Ascending aorta (tissue), 2 donors: ENCODE measurements around the gene SOX18. TPM values are rescaled to one million over a fixed set of nuclear protein-coding genes. Genes with fewer than 3 reads are reported as not detected.

Experiments used
- DNase-seq, 2 donors: peaks; one replicate each; pipeline ENCODE4 v3.0.0-alpha.2; 2019; ENCODE audit warnings: low spot score in 2 of 2
- H3K27ac ChIP-seq, 2 donors: fragments of 200-600 bp; sonication (generic); one replicate each; pipeline ENCODE4 v1.5.1; 2016 to 2017; ENCODE audit warnings: mild to moderate bottlenecking in 1 of 2
- H3K27me3 ChIP-seq: fragments of 200-600 bp; sonication (generic); one replicate; pipeline ENCODE4 v1.5.1; 2017
- H3K36me3 ChIP-seq, 2 donors: fragments of 200-600 bp; sonication (generic); one replicate each; pipeline ENCODE4 v1.5.1; 2016
- H3K4me1 ChIP-seq, 2 donors: fragments of 200-600 bp; sonication (generic); one replicate each; pipeline ENCODE4 v1.5.1; 2016 to 2017; ENCODE audit warnings: mild to moderate bottlenecking in 1 of 2
- H3K4me3 ChIP-seq, 2 donors: fragments of 200-600 bp; sonication (generic); one replicate each; pipeline ENCODE4 v1.5.1; 2016 to 2017; ENCODE audit warnings: mild to moderate bottlenecking in 1 of 2
- H3K9me3 ChIP-seq, 2 donors: fragments of 200-600 bp; sonication (generic); one replicate each; pipeline ENCODE4 v1.5.1; 2016
- CTCF ChIP-seq, 3 experiments: fragments of 200-600 bp in 2 of 3; fragments of 450-650 bp in 1 of 3; sonication (generic) in 2 of 3; IDR thresholded peaks; one replicate each; pipeline ENCODE4 v1.5.1; 2016 to 2019; ENCODE audit warnings: antibody characterized with exemption in 3 of 3, mild to moderate bottlenecking in 1 of 3, moderate library complexity in 1 of 3
- intact Hi-C: fragments of 100-400 bp; cut with DNase I; formaldehyde crosslinking; loops from one replicate; pipeline ENCODE4 v1.15.1; 2023
- total RNA-seq: library from RNA; depleted of rRNA; stranded (reverse); fragments of >200 nt; gene quantifications from one replicate; pipeline ENCODE4 v1.1.0, GENCODE V29; 2016

SOX18 gene
- total RNA-seq, 1 donor from 2014 or later = 244 TPM

GRCh38 chr20:64011366-64011779 lies 38.1 kb downstream of the SOX18 start:
- H3K4me1 ChIP-seq = no peaks in the 10 kb centered on the region
- H3K9me3 ChIP-seq = no peaks in the 10 kb centered on the region
- H3K4me3 ChIP-seq = no peak overlapping the region
- no peak for TF ChIP-seq CTCF (IDR thresholded peaks at IDR 0.05)
- intact Hi-C loops = no loop called here
- no peak for DNase-seq
- no peaks in the 10 kb centered on the region for H3K27me3 ChIP-seq
- H3K36me3 ChIP-seq = peaks cover 52 to 67% of the 10 kb centered on the region in 2 donors
- no peak overlapping the region for H3K27ac ChIP-seq

GRCh38 chr20:64010711-64011237 lies 38.7 kb downstream of the SOX18 start:
- Histone ChIP-seq H3K4me1 (no peaks in the 10 kb centered on the region), H3K36me3 (peaks cover 53 to 67% of the 10 kb centered on the region in 2 donors), H3K27me3 (no peaks in the 10 kb centered on the region), H3K4me3 (no peak overlapping the region), H3K9me3 (no peaks in the 10 kb centered on the region), H3K27ac (no peak overlapping the region)
- intact Hi-C loops = no loop called here
- DNase-seq = no peak
- TF ChIP-seq CTCF (IDR thresholded peaks at IDR 0.05) = no peak

GRCh38 chr20:64009811-64010387 lies 39.5 kb downstream of the SOX18 start:
- no peak overlapping the region for H3K27ac ChIP-seq
- H3K27me3 ChIP-seq = no peaks in the 10 kb centered on the region
- DNase-seq = no peak
- no peaks in the 10 kb centered on the region for H3K9me3 ChIP-seq
- intact Hi-C loops = loop anchor here (10.0 kb wide), 1 partner anchor 1285 kb away; no protein-coding TSS in a partner anchor
- no peak for TF ChIP-seq CTCF (IDR thresholded peaks at IDR 0.05)
- H3K4me1 ChIP-seq = no peaks in the 10 kb centered on the region
- H3K36me3 ChIP-seq = peaks cover 47 to 69% of the 10 kb centered on the region in 2 donors
- H3K4me3 ChIP-seq = no peak overlapping the region

- Histone ChIP-seq H3K27ac (no peak overlapping the region), H3K4me1 (no peaks in the 10 kb centered on the region), H3K27me3 (no peaks in the 10 kb centered on the region), H3K36me3 (peaks cover 56 to 76% of the 10 kb centered on the region in 2 donors), H3K9me3 (no peaks in the 10 kb centered on the region), H3K4me3 (no peak overlapping the region)
- DNase-seq = no peak
- TF ChIP-seq CTCF (IDR thresholded peaks at IDR 0.05) = no peak
- intact Hi-C loops = loop anchor here (10.0 kb wide), 1 partner anchor 1282 kb away; no protein-coding TSS in a partner anchor
Measured at GRCh38 chr20:64006902-64007301, 42.5 kb downstream of the SOX18 start.

- Histone ChIP-seq H3K27ac (no peak overlapping the region), H3K4me3 (no peak overlapping the region), H3K36me3 (peaks cover 57 to 79% of the 10 kb centered on the region in 2 donors), H3K4me1 (no peaks in the 10 kb centered on the region), H3K27me3 (no peaks in the 10 kb centered on the region), H3K9me3 (no peaks in the 10 kb centered on the region)
- intact Hi-C loops = loop anchor here (10.0 kb wide), 1 partner anchor 1282 kb away; no protein-coding TSS in a partner anchor
- no peak for DNase-seq
- TF ChIP-seq CTCF (IDR thresholded peaks at IDR 0.05) = no peak
Measured at GRCh38 chr20:64006490-64006889, 42.9 kb downstream of the SOX18 start.
